Superior temporal gyrus (tissue), 1 donor: Measurements from ENCODE around the gene BCAN.
"Not testable (repeated sequence)": the region's sequence is repeated elsewhere in the genome, so short reads cannot be mapped to it uniquely, and the experiment has no call there.

Experiments used
- DNase-seq: peaks from one replicate; pipeline ENCODE4 v3.0.0-alpha.2; 2016; ENCODE audit errors: extremely low spot score

The BCAN gene

GRCh38 chr1:156641761-156642264 is at the start of gene BCAN:
Gene BCAN, plus strand, starts transcription at chr1:156642117. Its CDS starts 3,938 bp downstream, at chr1:156646055.
- peak; percentile 76 for DNase-seq

DNA sequence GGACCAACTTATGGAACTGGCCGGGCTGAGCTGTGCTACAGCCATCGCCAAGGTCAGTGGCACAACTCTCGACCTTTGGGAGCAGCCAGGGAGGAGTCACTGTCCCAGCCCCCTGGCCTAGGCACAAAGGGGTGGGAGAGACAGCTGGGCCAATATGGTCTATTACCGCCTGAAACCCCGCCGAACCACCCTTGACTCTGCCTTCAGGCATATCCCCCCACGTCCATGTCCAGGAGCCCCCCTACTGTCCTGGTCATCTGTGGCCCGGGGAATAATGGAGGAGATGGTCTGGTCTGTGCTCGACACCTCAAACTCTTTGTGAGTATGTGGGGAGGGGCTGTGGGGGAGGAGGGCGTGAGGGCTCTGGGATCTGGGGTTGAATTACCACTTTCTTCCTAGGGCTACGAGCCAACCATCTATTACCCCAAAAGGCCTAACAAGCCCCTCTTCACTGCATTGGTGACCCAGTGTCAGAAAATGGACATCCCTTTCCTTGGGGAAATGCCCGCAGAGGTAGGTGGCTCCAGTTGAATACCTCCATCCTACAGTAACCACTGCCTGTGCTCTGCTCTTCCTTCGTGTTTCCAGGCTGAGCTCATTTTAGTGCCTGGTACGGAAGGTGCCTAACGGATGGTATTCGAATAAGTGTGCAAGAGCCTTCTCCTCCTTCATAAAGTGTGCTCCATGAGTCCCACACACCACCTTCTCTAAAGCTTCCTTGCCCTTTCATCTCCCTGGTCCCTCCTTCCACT is 49.6 kb upstream of the BCAN start:
- DNase-seq = no peak

DNA sequence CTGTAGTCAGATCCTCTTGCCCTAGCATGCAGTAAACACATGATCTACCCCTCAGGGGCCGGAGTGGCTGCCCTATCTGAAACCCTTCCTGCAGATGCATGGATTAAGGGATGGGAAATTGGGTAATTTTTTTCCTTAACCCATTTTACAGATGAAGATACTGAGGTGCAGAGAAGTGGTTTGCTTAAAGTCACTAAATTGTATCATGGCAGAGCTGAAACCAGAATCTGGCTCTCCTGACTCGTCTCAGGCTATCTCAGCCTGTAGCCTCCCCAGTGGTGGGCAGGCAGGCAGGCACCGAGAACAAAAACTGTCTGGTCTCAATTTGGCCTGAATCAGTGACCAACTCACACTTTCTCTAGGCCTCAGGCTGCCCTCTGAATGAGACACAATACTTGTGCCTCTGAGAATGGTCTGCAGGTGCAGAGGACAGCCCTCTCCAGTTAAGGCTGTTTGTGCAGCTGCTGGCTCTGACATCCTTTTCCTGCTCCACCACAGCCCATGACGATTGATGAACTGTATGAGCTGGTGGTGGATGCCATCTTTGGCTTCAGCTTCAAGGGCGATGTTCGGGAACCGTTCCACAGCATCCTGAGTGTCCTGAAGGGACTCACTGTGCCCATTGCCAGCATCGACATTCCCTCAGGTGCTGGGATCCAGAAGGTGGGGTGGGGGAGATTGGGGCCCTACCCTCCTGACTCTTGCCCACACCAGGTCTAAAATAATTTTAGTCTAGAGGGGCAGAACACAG is 48.8 kb upstream of the BCAN start:
- DNase-seq = no peak

- DNase-seq = no peak
Measured at GRCh38 chr1:156593661-156593989, 48.3 kb upstream of the BCAN start.

DNA sequence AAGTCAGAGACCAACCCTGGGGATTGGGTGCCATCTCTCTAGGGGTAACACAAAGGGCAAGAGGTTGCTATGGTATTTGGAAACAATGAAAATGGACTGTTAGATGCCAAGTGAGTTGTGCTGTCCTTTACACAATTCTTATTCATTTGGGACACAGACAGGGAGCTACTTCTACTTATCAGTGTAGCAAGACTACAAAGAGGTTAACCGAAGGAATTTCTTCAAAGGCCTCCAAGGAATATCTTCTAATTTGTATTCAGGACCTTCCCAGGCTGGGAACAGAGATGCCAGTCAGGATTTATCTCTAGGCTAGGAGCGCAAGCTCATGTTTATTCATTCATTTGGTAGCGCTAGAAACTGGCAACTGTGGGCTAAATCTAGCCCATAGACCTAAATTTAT is 47.7 kb upstream of the BCAN start:
- peak; percentile 38 for DNase-seq

- DNase-seq = no peak
Measured at GRCh38 chr1:156595016-156595415, 46.9 kb upstream of the BCAN start.

- DNase-seq = no peak
Measured at GRCh38 chr1:156596426-156596825, 45.5 kb upstream of the BCAN start.

DNA sequence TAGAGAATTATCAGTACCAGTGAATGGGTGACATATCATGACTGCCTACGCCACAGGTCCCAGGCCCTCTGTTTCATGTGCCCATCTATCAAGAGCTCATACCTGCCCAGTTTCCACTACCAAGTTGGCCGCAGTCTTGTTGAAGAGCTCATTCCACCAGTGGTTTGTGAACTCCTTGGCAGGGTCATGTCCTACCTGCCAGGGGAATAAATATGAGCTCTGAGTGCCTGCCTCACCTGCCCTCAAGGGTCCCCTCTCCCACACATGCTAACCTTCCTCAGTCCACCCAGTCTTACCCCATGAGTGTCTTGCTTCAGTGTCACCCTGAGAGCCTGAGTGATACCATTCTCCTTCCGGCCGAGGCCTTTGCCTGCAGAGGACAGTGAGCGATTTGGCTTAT is 43.8 kb upstream of the BCAN start:
- no peak for DNase-seq

DNA sequence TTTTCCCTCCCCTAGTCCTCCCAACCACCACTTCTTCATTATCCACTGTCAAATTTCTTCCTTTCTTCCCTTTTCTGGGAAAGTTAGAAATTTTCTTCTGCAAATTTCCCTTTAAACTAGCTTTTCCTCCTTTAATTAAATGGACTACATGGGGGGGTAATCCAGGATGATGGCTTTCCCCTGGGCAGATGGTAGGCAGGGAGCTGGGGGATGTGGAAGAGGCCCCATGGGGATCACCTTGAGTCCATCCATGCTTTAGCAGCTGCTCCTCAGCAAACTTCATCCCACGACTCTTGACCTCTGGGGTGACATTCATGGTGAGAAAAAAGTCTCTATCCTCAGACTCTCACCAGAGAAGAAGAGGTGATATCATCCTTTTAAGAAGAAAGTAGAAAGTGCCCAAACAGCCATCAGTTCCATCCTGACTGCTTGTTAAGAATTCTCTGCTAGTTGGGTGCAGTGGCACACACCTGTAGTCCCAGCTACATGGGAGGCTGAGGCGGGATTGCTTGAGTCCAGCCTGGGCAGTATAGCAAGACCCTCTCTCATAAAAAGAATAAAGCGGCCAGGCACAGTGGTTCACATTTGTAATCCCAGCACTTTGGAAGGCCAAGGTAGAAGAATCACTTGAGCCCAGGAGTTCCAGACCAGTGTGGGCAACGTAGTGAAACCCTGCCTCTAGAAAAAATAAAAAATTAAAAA is 43.0 kb upstream of the BCAN start:
- DNase-seq = no peak

DNA sequence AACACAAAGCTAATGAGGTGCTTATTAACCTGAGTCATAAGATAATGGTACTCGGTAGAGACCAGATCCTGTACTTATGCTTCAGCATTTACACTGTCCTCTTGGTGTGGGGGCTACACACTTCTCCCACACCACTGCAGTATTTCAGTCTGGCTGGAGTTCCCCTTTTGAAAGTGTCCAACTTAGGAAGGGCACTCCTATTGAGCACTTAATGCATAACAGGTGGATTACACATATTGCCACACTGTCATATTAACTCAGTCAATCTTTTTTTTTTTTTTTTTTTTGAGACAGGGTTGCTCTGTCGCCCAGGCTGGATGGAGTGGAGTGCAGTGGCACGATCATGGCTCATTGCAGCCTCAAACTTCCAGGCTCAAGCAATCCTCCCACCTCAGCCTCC is 42.1 kb upstream of the BCAN start:
- no peak for DNase-seq

GRCh38 chr1:156600733-156601121 is 41.2 kb upstream of the BCAN start:
- no peak for DNase-seq

DNA sequence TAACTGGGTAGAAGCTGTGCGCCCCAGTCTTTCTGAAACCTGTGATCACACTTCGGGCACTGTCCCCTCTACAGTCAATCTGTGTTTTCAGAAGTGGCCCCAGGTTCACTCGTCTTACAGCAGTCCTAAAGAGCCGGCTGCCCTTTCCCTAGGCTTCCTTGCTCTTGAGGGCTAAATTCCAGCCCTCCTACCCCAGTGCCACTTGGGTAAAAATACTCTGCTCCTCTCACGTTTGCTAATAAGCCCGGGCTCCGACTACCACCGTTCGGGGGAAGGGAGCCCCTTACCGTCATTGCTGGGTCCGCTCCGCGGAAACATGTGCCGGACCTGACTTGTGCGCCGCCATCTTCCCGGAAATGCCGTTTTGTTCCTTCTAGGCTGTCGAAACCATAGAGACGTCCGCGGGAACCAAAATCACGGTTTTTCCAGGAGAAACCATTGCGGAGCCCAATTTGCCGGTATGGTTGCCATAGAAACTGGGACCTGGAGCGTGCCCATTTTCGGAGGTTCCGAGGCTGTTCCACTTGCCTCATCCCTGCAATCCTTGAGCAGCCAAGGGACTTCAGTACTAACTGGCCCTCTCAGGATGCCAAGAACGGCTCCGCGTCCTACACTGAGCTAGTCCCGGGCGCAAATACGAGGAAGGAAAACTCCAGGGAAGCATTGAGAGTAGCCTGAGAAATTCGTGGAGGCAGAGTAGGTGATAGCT is 40.6 kb upstream of the BCAN start, which contains the start of gene GPATCH4:
Gene GPATCH4 (minus strand): TSS at position 358 of the 709 bp plus-strand sequence.
- DNase-seq = peak; percentile 93

DNA sequence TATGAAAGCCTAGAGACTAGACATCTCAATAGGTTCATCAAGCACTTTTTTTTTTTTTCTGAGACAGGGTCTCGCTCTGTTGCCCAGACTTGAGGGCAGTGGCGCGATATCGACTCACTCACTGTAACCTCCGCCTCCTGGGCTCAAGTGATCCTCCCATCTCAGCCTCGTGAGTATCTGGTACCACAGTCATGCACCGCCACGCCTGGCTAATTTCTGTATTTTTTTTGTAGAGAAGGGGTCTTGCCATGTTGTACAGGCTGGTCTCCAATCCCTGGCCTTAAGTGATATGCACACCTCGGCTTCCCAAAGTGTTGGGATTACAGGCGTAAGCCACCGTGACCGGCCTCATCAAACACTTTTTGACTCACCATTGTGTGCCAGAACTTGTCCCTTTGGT is 40.0 kb upstream of the BCAN start:
- DNase-seq = no peak

DNA sequence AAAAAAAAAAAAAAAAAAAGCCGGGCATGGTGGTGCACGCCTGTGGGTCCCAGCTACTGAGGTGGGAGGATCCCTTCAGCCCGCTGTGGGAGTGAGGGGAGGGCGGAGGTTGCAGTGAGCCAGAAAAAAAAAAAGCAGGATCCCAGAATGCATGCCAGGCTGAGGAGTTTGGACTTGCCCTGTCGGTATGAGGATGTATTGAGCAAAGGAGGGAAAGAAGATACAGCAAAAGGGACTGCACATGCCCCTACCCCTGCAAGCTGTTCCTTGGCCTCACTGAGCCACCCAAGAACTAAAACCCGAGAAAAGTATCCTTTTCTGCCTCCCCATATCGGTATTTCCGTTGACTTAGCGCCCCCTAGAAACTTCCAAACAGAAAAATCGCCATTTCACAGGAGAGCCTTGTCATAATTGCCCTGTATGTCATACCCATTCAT is 39.3 kb upstream of the BCAN start:
- DNase-seq = peak; percentile 55

DNA sequence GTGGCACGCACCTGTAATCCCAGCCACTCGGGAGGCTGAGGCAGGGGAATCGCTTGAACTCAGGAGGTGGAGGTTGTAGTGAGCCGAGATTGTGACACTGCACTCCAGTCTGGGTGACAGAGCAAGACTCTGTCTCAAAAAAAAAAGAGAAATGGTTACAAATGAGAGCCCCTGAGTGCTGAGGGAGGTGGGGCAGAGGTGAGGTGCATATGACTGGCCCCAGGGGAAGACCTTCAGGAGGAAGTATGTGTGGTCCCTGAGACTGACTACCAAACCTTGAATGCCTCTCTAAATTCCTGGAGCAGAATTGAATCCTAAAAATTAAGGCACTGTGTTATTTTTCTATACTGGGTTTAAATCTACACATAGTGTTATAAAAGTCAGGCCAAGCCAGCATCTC is 34.6 kb upstream of the BCAN start:
- DNase-seq = not testable (repeated sequence)

GRCh38 chr1:156608036-156608674 is 33.8 kb upstream of the BCAN start:
- peak; percentile 93 for DNase-seq

DNA sequence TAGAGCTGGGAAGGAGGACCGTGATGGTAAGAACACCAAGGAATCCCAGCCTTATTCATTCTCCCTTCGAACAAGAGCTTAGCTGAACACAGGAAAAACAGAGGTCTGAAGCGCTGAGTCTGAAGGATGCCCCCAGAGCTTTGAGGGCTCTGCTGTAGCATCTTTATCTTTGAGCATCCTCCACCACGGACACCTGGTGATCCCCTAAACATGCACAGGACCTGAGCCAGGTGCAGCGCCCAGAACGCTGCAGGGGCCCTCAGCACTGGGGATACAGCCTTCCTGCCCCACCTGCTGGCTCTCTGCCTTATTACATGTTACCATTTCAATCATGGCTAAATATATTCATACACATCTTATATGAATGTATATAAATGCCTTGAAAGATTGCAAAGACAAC is 32.9 kb upstream of the BCAN start:
- DNase-seq = peak; percentile 51

- not testable (repeated sequence) for DNase-seq
Measured at GRCh38 chr1:156610072-156610471, 31.8 kb upstream of the BCAN start.

DNA sequence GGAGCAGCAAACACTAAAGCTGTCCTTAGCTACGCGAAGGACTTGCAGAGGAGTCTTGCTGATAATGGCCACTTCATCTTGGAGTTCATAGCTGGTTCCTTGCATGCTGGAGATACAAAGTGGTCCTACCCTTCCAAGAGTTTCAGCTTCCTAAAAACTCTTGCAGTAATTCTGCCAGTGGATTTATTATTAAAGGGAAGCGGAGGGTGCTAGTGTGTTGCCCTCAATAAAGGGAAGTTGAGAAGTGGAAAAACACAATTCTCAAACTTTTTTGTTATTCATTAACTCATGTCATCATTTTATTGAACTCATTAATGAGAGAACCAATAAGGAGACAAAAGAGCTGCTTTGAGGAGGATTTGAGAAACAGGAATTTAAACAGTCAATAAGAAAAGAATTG is 29.3 kb upstream of the BCAN start:
- DNase-seq = no peak

- no peak for DNase-seq
Measured at GRCh38 chr1:156615946-156616345, 26.0 kb upstream of the BCAN start.

GRCh38 chr1:156616463-156616862 is 25.5 kb upstream of the BCAN start:
- DNase-seq = peak; percentile 97
